ENCODE measurements around the gene YARS1.

DNA sequence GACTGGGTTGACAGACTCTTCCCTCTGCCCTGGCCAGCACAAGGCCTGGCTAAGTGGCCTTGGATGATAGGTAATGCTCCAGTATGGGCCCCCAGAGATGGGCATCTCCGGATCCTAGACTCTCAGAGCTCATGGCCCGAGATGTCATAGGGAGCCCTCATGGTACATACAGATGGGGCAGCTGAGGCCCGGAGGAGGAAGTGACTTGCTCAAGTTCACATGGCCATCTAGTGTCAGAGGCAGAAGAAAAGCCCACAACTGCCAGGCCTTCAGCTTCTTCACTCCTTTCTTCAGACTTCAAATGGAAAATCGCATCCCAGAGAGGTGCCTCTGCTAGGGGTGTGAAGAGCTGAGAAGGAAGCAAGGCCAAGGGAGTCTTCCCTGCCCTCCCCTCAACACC lies 67.8 kb downstream of the YARS1 start:
- TF ChIP-seq, protein P1, sequence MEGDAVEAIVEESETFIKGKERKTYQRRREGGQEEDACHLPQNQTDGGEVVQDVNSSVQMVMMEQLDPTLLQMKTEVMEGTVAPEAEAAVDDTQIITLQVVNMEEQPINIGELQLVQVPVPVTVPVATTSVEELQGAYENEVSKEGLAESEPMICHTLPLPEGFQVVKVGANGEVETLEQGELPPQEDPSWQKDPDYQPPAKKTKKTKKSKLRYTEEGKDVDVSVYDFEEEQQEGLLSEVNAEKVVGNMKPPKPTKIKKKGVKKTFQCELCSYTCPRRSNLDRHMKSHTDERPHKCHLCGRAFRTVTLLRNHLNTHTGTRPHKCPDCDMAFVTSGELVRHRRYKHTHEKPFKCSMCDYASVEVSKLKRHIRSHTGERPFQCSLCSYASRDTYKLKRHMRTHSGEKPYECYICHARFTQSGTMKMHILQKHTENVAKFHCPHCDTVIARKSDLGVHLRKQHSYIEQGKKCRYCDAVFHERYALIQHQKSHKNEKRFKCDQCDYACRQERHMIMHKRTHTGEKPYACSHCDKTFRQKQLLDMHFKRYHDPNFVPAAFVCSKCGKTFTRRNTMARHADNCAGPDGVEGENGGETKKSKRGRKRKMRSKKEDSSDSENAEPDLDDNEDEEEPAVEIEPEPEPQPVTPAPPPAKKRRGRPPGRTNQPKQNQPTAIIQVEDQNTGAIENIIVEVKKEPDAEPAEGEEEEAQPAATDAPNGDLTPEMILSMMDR (IDR thresholded peaks at IDR 0.05; ENCODE audit: low read depth, low read length), result 0 out of 2 replicates have a peak, but pooled peaks have one; percentile 4
- TF ChIP-seq EZH2phosphoT487 (IDR thresholded peaks at IDR 0.05; ENCODE audit: low read depth), result no peak

Measured in OCI-LY3 (cell line).